Mesendoderm (in vitro differentiated cells): ENCODE results near the gene GNAZ.

ENCODE experiments used
- DNase-seq: peaks from one replicate; pipeline ENCODE4 v3.0.0; 2013
- H2AK5ac ChIP-seq: 2 replicates; pipeline ENCODE4 v1.6.1; 2013; ENCODE audit warnings: low read length, inconsistent platforms
- H2BK120ac ChIP-seq: 2 replicates; pipeline ENCODE4 v1.6.1; 2013; ENCODE audit warnings: low read depth, mild to moderate bottlenecking, low read length, moderate library complexity, mixed read lengths
- H2BK15ac ChIP-seq: replicated peaks from 2 replicates; pipeline ENCODE4 v1.6.1; 2013; ENCODE audit warnings: low read depth, mild to moderate bottlenecking, moderate library complexity
- H2BK5ac ChIP-seq: 2 replicates; pipeline ENCODE4 v1.6.1; 2013; ENCODE audit warnings: low read length, inconsistent platforms
- H3K18ac ChIP-seq: 2 replicates; pipeline ENCODE4 v1.6.1; 2013; ENCODE audit warnings: mild to moderate bottlenecking, low read length, mixed read lengths
- H3K23ac ChIP-seq: one replicate; pipeline ENCODE4 v1.6.1; 2013; ENCODE audit warnings: low read length
- H3K27ac ChIP-seq: 2 replicates; pipeline ENCODE4 v1.5.1; 2013; ENCODE audit warnings: low read depth, mild to moderate bottlenecking, inconsistent platforms, low read length, moderate library complexity
- H3K27me3 ChIP-seq: 2 replicates; pipeline ENCODE4 v1.6.1; 2013; ENCODE audit warnings: low read length, control low read depth, mild to moderate bottlenecking, inconsistent platforms; ENCODE audit not compliant: insufficient read depth, poor library complexity
- H3K36me3 ChIP-seq: 2 replicates; pipeline ENCODE4 v1.6.1; 2013; ENCODE audit warnings: low read length, inconsistent platforms; ENCODE audit not compliant: control insufficient read depth, insufficient read depth
- H3K4ac ChIP-seq: one replicate; pipeline ENCODE4 v1.6.1; 2013; ENCODE audit warnings: low read depth, mild to moderate bottlenecking, low read length, moderate library complexity
- H3K4me1 ChIP-seq: 2 replicates; pipeline ENCODE4 v1.6.1; 2013; ENCODE audit warnings: low read depth, low read length, inconsistent platforms; ENCODE audit not compliant: control insufficient read depth
- H3K4me2 ChIP-seq: 2 replicates; pipeline ENCODE4 v1.6.1; 2013; ENCODE audit warnings: low read length
- H3K4me3 ChIP-seq: 2 replicates; pipeline ENCODE4 v1.5.1; 2013; ENCODE audit warnings: mild to moderate bottlenecking, low read length
- H3K56ac ChIP-seq: one replicate; pipeline ENCODE4 v1.6.1; 2013; ENCODE audit warnings: low read length
- H3K79me1 ChIP-seq: 2 replicates; pipeline ENCODE4 v1.6.1; 2013; ENCODE audit warnings: low read length, inconsistent platforms
- H3K79me2 ChIP-seq: 2 replicates; pipeline ENCODE4 v1.6.1; 2013; ENCODE audit warnings: mild to moderate bottlenecking, low read length; ENCODE audit not compliant: control insufficient read depth, insufficient read depth
- H3K9ac ChIP-seq: 2 replicates; pipeline ENCODE4 v1.6.1; 2013; ENCODE audit warnings: low read length, inconsistent platforms
- H4K5ac ChIP-seq: one replicate; pipeline ENCODE4 v1.6.1; 2013; ENCODE audit warnings: low read length
- H4K8ac ChIP-seq: one replicate; pipeline ENCODE4 v1.6.1; 2013; ENCODE audit warnings: low read depth, mild to moderate bottlenecking, control low read depth, low read length, moderate library complexity
- whole genome bisulfite sequencing: extraction: QIAGEN DNeasy Blood & Tissue Kit; methylation state at CpG from one replicate; pipeline ENCODE4 v1.1.7; 2013; ENCODE audit warnings: low lambda C conversion rate, missing lambda C conversion rate; ENCODE audit not compliant: insufficient coverage; ENCODE audit errors: extremely low coverage; 5-methylcytosine and 5-hydroxymethylcytosine counted together

Gene GNAZ

DNA sequence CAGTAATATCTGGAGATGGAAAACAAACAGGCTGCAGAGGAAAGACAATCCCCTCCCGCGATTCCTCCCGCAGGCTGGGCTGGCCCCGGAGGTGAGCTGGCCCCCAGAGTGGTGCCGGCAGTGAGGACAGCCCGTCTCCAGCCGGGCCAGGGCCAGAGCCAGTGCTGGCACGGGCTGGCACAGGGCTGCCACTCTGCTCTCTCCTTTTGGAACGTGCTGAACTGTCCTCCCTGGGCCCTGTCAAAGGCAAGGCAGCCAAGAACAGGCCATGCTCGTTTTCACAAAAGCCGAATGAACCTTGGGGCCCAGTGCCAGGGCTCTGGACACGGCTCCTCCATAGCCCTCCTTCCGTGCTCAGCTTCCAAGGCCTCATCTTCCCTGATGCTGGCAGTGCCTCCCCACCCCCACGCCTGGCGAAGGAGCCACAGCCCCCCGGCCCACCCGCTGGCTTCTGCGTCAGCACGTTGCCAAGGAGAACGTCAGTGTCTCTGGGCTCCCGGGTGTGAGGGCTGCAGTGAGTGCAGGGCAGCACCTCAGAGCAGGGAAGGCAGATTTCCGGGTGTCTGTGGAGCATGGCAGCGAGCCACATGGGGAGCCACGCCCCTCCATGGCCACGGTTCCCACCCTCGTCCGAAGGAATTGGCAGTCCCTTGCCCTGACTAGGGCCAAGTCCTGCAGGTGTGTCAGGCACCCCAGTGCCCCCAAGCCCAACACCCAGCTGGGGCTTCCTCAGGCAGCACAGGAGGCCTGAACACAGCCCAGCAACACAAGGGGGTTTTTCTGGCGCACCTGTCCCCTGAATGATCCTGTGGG lies 28.6 kb downstream of the GNAZ start:
- Histone ChIP-seq H3K4me1 (no peaks in the 10 kb centered on the region), H4K5ac (no peak overlapping the region), H2BK120ac (no peak overlapping the region), H3K23ac (no peak overlapping the region), H3K9ac (no peak overlapping the region), H3K4ac (no peak overlapping the region), H3K36me3 (no peaks in the 10 kb centered on the region), H3K79me1 (no peaks in the 10 kb centered on the region), H2AK5ac (no peak overlapping the region), H3K27me3 (no peaks in the 10 kb centered on the region), H3K18ac (no peak overlapping the region), H3K56ac (no peak overlapping the region), H3K4me2 (no peak overlapping the region), H4K8ac (no peak overlapping the region), H2BK15ac (no peak overlapping the region), H3K79me2 (no peaks in the 10 kb centered on the region), H2BK5ac (no peak overlapping the region), H3K27ac (no peak overlapping the region), H3K4me3 (no peak overlapping the region)
- no peak for DNase-seq
- WGBS = no CpG with 5 or more reads among the region's 28 CpGs

DNA sequence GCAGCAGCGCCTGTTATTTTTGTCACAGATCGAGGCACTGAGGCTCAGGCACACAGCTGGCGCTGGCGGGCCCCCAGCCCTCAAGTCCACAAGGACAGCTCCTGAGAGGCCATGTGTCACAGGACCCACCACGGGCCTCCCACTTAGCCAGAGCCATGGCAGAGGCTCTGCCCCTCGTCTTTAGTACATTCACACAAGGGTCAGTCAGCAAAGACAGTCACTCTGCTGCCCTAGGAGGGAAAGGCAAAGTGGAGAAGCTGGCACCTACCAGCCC lies 29.1 kb downstream of the GNAZ start:
- no peak overlapping the region for H3K4me3 ChIP-seq
- H2BK5ac ChIP-seq = no peak overlapping the region
- no peak for DNase-seq
- no peak overlapping the region for H3K23ac ChIP-seq
- no peaks in the 10 kb centered on the region for H3K4me1 ChIP-seq
- H3K36me3 ChIP-seq = no peaks in the 10 kb centered on the region
- no peak overlapping the region for H3K27ac ChIP-seq
- H4K8ac ChIP-seq = no peak overlapping the region
- no CpG with 5 or more reads among the region's 6 CpGs for WGBS
- no peak overlapping the region for H4K5ac ChIP-seq
- H3K27me3 ChIP-seq = no peaks in the 10 kb centered on the region
- no peaks in the 10 kb centered on the region for H3K79me1 ChIP-seq
- no peak overlapping the region for H3K18ac ChIP-seq
- H2BK120ac ChIP-seq = no peak overlapping the region
- no peak overlapping the region for H3K4ac ChIP-seq
- H3K4me2 ChIP-seq = no peak overlapping the region
- no peaks in the 10 kb centered on the region for H3K79me2 ChIP-seq
- no peak overlapping the region for H3K56ac ChIP-seq
- H2AK5ac ChIP-seq = no peak overlapping the region
- no peak overlapping the region for H2BK15ac ChIP-seq
- no peak overlapping the region for H3K9ac ChIP-seq

DNA sequence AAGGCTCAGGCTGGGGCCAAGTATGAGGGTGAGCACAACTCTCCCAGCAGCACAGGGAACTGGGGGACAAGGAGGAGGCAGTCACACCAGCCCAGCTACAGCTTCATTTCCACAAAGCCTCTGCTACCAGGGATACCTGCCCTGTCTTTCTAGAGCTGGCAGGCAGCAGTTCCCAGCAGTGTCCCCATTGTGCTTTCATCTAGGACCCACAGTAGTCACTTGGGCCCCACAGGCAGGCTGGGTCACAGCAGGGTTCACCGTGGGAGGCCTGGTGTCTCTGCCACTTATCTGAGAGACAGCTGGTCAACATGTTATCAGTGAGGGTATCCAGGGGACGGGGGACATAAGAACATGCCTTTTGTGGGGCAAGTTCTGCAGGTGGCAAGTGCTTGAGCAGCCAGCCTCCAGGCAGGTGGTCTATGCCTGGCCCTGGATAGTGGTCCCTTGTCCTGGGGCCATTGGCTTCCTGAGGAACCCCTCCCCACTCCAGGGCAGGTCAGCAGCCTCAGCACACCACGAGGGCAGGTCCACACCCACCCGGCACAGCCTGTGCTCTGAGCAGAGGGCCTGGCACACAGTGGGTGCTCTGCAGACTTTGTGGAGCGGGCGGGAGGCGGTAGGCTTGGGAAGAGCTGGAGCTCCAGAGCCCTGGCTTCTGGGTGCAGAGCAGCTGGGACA lies 29.9 kb downstream of the GNAZ start:
- no peak overlapping the region for H2BK120ac ChIP-seq
- DNase-seq = no peak
- no peak overlapping the region for H2BK5ac ChIP-seq
- no peak overlapping the region for H3K27ac ChIP-seq
- no peaks in the 10 kb centered on the region for H3K79me1 ChIP-seq
- no peaks in the 10 kb centered on the region for H3K27me3 ChIP-seq
- H4K5ac ChIP-seq = no peak overlapping the region
- no peak overlapping the region for H3K4ac ChIP-seq
- no CpG with 5 or more reads among the region's 7 CpGs for WGBS
- no peaks in the 10 kb centered on the region for H3K79me2 ChIP-seq
- no peak overlapping the region for H3K18ac ChIP-seq
- no peaks in the 10 kb centered on the region for H3K36me3 ChIP-seq
- no peak overlapping the region for H2BK15ac ChIP-seq
- H3K4me2 ChIP-seq = no peak overlapping the region
- no peak overlapping the region for H2AK5ac ChIP-seq
- H4K8ac ChIP-seq = no peak overlapping the region
- H3K9ac ChIP-seq = no peak overlapping the region
- H3K23ac ChIP-seq = no peak overlapping the region
- H3K4me3 ChIP-seq = no peak overlapping the region
- H3K56ac ChIP-seq = no peak overlapping the region
- no peaks in the 10 kb centered on the region for H3K4me1 ChIP-seq

DNA sequence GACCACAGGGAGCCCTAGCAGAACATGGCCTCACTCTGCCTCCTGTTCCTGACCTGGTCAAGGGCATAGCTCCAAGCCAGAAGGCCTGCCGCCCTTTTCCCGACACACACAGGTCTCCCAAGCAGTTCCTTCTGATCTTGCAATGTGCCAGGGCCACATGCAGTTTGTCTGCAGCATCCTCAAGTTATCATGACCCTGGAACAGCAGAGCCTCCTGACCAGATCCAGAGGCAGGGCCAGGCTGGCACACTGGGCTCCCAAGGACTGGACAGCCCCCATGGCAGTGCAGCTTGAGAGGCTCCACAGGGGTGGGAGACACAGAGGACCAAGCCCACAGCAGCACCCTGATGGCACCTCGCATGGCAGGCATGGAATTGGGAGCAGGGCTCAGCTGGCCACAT lies 31.2 kb downstream of the GNAZ start:
- no peaks in the 10 kb centered on the region for H3K79me2 ChIP-seq
- H2BK15ac ChIP-seq = no peak overlapping the region
- H2BK5ac ChIP-seq = no peak overlapping the region
- H3K9ac ChIP-seq = no peak overlapping the region
- H3K36me3 ChIP-seq = no peaks in the 10 kb centered on the region
- no peak overlapping the region for H4K8ac ChIP-seq
- no peaks in the 10 kb centered on the region for H3K79me1 ChIP-seq
- DNase-seq = no peak
- H3K23ac ChIP-seq = no peak overlapping the region
- WGBS = no CpG with 5 or more reads among the region's 3 CpGs
- no peak overlapping the region for H3K4me3 ChIP-seq
- H2AK5ac ChIP-seq = no peak overlapping the region
- H3K27me3 ChIP-seq = no peaks in the 10 kb centered on the region
- no peak overlapping the region for H2BK120ac ChIP-seq
- no peak overlapping the region for H3K4me2 ChIP-seq
- H3K56ac ChIP-seq = no peak overlapping the region
- no peak overlapping the region for H3K4ac ChIP-seq
- no peak overlapping the region for H3K27ac ChIP-seq
- no peak overlapping the region for H3K18ac ChIP-seq
- H4K5ac ChIP-seq = no peak overlapping the region
- H3K4me1 ChIP-seq = no peaks in the 10 kb centered on the region

DNA sequence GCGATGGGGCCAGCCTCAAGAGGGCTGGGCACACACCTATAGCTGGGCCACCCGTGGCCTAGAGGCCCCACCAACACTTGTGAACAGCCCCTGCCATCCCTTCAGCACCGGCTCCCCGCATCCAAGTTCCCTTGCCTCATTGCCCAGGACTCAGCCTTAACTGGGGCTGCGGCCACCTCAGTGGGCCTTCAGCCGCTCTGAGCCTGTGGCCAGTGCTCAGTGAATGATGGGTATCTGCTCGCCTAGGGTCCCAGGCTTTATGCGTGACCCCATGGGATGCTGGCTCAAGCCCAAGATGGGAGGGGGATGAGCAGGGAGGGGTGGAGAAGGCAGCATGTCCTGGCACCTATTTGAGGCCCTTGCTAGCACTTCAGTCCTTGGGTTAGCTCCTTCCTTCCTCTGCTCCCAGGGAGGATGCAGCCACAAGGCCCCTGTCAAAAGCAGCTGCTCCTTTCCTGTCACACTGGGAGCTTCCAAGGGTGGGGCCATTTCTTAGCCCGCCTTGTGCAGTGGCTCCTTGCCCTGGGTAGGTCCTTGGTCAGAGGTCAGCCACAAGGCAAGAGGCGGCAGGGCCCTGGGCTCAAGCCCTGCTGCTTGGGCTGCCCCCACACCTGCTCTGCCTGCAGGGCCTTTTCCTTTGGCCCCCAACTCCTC lies 31.8 kb downstream of the GNAZ start:
- H2AK5ac ChIP-seq = no peak overlapping the region
- H3K79me1 ChIP-seq = no peaks in the 10 kb centered on the region
- no peaks in the 10 kb centered on the region for H3K27me3 ChIP-seq
- H4K5ac ChIP-seq = no peak overlapping the region
- no peak overlapping the region for H3K9ac ChIP-seq
- H3K4me1 ChIP-seq = no peaks in the 10 kb centered on the region
- H3K27ac ChIP-seq = no peak overlapping the region
- H3K79me2 ChIP-seq = no peaks in the 10 kb centered on the region
- DNase-seq = no peak
- no peaks in the 10 kb centered on the region for H3K36me3 ChIP-seq
- no peak overlapping the region for H3K18ac ChIP-seq
- no peak overlapping the region for H2BK120ac ChIP-seq
- H2BK15ac ChIP-seq = no peak overlapping the region
- H2BK5ac ChIP-seq = no peak overlapping the region
- H3K4me2 ChIP-seq = no peak overlapping the region
- H3K4me3 ChIP-seq = no peak overlapping the region
- no peak overlapping the region for H4K8ac ChIP-seq
- no peak overlapping the region for H3K56ac ChIP-seq
- no peak overlapping the region for H3K23ac ChIP-seq
- WGBS = no CpG with 5 or more reads among the region's 10 CpGs
- no peak overlapping the region for H3K4ac ChIP-seq
